Adipocyte (in vitro differentiated cells): ENCODE results near the gene CDC5L.

Experiments
- DNase-seq: peaks from one replicate; pipeline ENCODE4 v3.0.0-alpha.2; 2015; ENCODE audit warnings: low read depth
- H3K27me3 ChIP-seq: replicated peaks from 2 replicates; pipeline ENCODE4 v1.7.0; 2013; ENCODE audit warnings: mild to moderate bottlenecking, low read length, moderate library complexity; ENCODE audit not compliant: control insufficient read depth, insufficient read depth
- H3K36me3 ChIP-seq: 2 replicates; pipeline ENCODE4 v1.7.0; 2013; ENCODE audit warnings: low read length, mild to moderate bottlenecking, moderate library complexity; ENCODE audit not compliant: control insufficient read depth, insufficient read depth, severe bottlenecking
- H3K4me1 ChIP-seq: 2 replicates; pipeline ENCODE4 v1.7.0; 2013; ENCODE audit warnings: mild to moderate bottlenecking, low read length, moderate library complexity; ENCODE audit not compliant: control insufficient read depth, insufficient read depth
- H3K4me3 ChIP-seq: 2 replicates; pipeline ENCODE4 v1.7.0; 2013; ENCODE audit warnings: mild to moderate bottlenecking, low read length, moderate library complexity
- H3K9ac ChIP-seq: 2 replicates; pipeline ENCODE4 v1.7.0; 2013; ENCODE audit warnings: mild to moderate bottlenecking, low read length, moderate library complexity
- H3K9me3 ChIP-seq: 2 replicates; pipeline ENCODE4 v1.7.0; 2013; ENCODE audit warnings: mild to moderate bottlenecking, low read length, moderate library complexity; ENCODE audit not compliant: control insufficient read depth

Gene CDC5L

GRCh38 chr6:44352259-44352658, 35.2 kb upstream of the CDC5L start:
- Histone ChIP-seq H3K9ac (no peak overlapping the region), H3K27me3 (peaks cover 16% of the 10 kb centered on the region), H3K36me3 (no peaks in the 10 kb centered on the region), H3K4me3 (no peak overlapping the region), H3K4me1 (no peaks in the 10 kb centered on the region), H3K9me3 (peaks cover 13% of the 10 kb centered on the region)
- no peak for DNase-seq

- Histone ChIP-seq H3K36me3 (no peaks in the 10 kb centered on the region), H3K27me3 (peaks cover 20% of the 10 kb centered on the region), H3K9ac (no peak overlapping the region), H3K9me3 (peaks cover 13% of the 10 kb centered on the region), H3K4me3 (no peak overlapping the region), H3K4me1 (no peaks in the 10 kb centered on the region)
- no peak for DNase-seq
Observed at GRCh38 chr6:44353336-44353735, 34.2 kb upstream of the CDC5L start.

- peaks cover 25% of the 10 kb centered on the region for H3K27me3 ChIP-seq
- peaks cover 13% of the 10 kb centered on the region for H3K9me3 ChIP-seq
- H3K36me3 ChIP-seq = no peaks in the 10 kb centered on the region
- no peak overlapping the region for H3K4me3 ChIP-seq
- H3K9ac ChIP-seq = no peak overlapping the region
- DNase-seq = no peak
- H3K4me1 ChIP-seq = no peaks in the 10 kb centered on the region
Observed at GRCh38 chr6:44355640-44356039, 31.9 kb upstream of the CDC5L start.

GRCh38 chr6:44356487-44356886, 31.0 kb upstream of the CDC5L start:
- no peaks in the 10 kb centered on the region for H3K36me3 ChIP-seq
- H3K4me1 ChIP-seq = no peaks in the 10 kb centered on the region
- H3K27me3 ChIP-seq = peaks cover 33% of the 10 kb centered on the region
- H3K4me3 ChIP-seq = no peak overlapping the region
- H3K9ac ChIP-seq = no peak overlapping the region
- peaks cover 13% of the 10 kb centered on the region for H3K9me3 ChIP-seq
- no peak for DNase-seq

GRCh38 chr6:44359973-44360372, 27.5 kb upstream of the CDC5L start:
- Histone ChIP-seq H3K27me3 (peaks cover 43% of the 10 kb centered on the region), H3K4me3 (no peak overlapping the region)

GRCh38 chr6:44361947-44362346, 25.6 kb upstream of the CDC5L start:
- H3K27me3 ChIP-seq = peaks cover 31% of the 10 kb centered on the region
- H3K4me1 ChIP-seq = no peaks in the 10 kb centered on the region
- no peak overlapping the region for H3K4me3 ChIP-seq
- H3K9ac ChIP-seq = no peak overlapping the region
- H3K36me3 ChIP-seq = no peaks in the 10 kb centered on the region
- H3K9me3 ChIP-seq = peaks cover 2% of the 10 kb centered on the region
- DNase-seq = no peak

More at GRCh38 chr6:44359973-44360372, 27.5 kb upstream of the CDC5L start:
- H3K4me1 ChIP-seq = no peaks in the 10 kb centered on the region
- H3K9me3 ChIP-seq = peaks cover 13% of the 10 kb centered on the region
- no peak overlapping the region for H3K9ac ChIP-seq
- no peak for DNase-seq
- no peaks in the 10 kb centered on the region for H3K36me3 ChIP-seq

- no peak overlapping the region for H3K9ac ChIP-seq
- DNase-seq = no peak
- H3K9me3 ChIP-seq = no peaks in the 10 kb centered on the region
- no peaks in the 10 kb centered on the region for H3K4me1 ChIP-seq
- no peak overlapping the region for H3K4me3 ChIP-seq
- no peaks in the 10 kb centered on the region for H3K36me3 ChIP-seq
- H3K27me3 ChIP-seq = peaks cover 23% of the 10 kb centered on the region
Observed at GRCh38 chr6:44363377-44363926, 24.1 kb upstream of the CDC5L start.

- DNase-seq = no peak
- no peaks in the 10 kb centered on the region for H3K4me1 ChIP-seq
- no peak overlapping the region for H3K9ac ChIP-seq
- no peaks in the 10 kb centered on the region for H3K9me3 ChIP-seq
- H3K27me3 ChIP-seq = peaks cover 7% of the 10 kb centered on the region
- no peak overlapping the region for H3K4me3 ChIP-seq
- no peaks in the 10 kb centered on the region for H3K36me3 ChIP-seq
Observed at GRCh38 chr6:44366781-44367180, 20.7 kb upstream of the CDC5L start.

GRCh38 chr6:44367681-44368080, 19.8 kb upstream of the CDC5L start:
- H3K36me3 ChIP-seq = no peaks in the 10 kb centered on the region
- no peak overlapping the region for H3K9ac ChIP-seq
- peak; percentile 5 for DNase-seq
- H3K9me3 ChIP-seq = no peaks in the 10 kb centered on the region
- H3K4me1 ChIP-seq = no peaks in the 10 kb centered on the region
- no peaks in the 10 kb centered on the region for H3K27me3 ChIP-seq
- no peak overlapping the region for H3K4me3 ChIP-seq

- no peak overlapping the region for H3K4me3 ChIP-seq
- no peaks in the 10 kb centered on the region for H3K27me3 ChIP-seq
- H3K9ac ChIP-seq = no peak overlapping the region
- no peaks in the 10 kb centered on the region for H3K9me3 ChIP-seq
- peak; percentile 26 for DNase-seq
- H3K4me1 ChIP-seq = no peaks in the 10 kb centered on the region
- no peaks in the 10 kb centered on the region for H3K36me3 ChIP-seq
Observed at GRCh38 chr6:44373051-44373450, 14.5 kb upstream of the CDC5L start.

GRCh38 chr6:44373787-44374186, 13.7 kb upstream of the CDC5L start:
- Histone ChIP-seq H3K27me3 (no peaks in the 10 kb centered on the region), H3K4me3 (no peak overlapping the region), H3K9ac (no peak overlapping the region), H3K4me1 (no peaks in the 10 kb centered on the region), H3K36me3 (no peaks in the 10 kb centered on the region), H3K9me3 (no peaks in the 10 kb centered on the region)
- DNase-seq = no peak

- no peak overlapping the region for H3K4me3 ChIP-seq
Observed at GRCh38 chr6:44375071-44375470, 12.4 kb upstream of the CDC5L start.

More at GRCh38 chr6:44375071-44375470, 12.4 kb upstream of the CDC5L start:
- Histone ChIP-seq H3K27me3 (no peaks in the 10 kb centered on the region), H3K4me1 (no peaks in the 10 kb centered on the region), H3K36me3 (no peaks in the 10 kb centered on the region), H3K9me3 (no peaks in the 10 kb centered on the region), H3K9ac (no peak overlapping the region)
- DNase-seq = no peak
